HG03095 (cell line): ENCODE measurements around the gene CD8A.

Experiments used
- ATAC-seq: cut with Tn5 transposase; IDR thresholded peaks from one replicate; pipeline ENCODE4 v1.9.1; 2021; ENCODE audit warnings: moderate library complexity; ENCODE audit not compliant: unreplicated experiment

CD8A gene

GRCh38 chr2:86809481-86810121, 18.9 kb upstream of the CD8A start:
- no peak for ATAC-seq

- peak; percentile 91 for ATAC-seq
Measured at GRCh38 chr2:86808315-86809161, 17.8 kb upstream of the CD8A start.

- ATAC-seq = no peak
Measured at GRCh38 chr2:86807468-86808275, 17.0 kb upstream of the CD8A start.

GRCh38 chr2:86807133-86807467, 16.4 kb upstream of the CD8A start:
- ATAC-seq = no peak

GRCh38 chr2:86806059-86806857, 15.5 kb upstream of the CD8A start:
- ATAC-seq = no peak

- ATAC-seq = no peak
Measured at GRCh38 chr2:86800856-86801567, 10.3 kb upstream of the CD8A start.

- no peak for ATAC-seq
Measured at GRCh38 chr2:86794861-86795260, 4.1 kb upstream of the CD8A start.

GRCh38 chr2:86793752-86794151, 3.0 kb upstream of the CD8A start:
- no peak for ATAC-seq

- no peak for ATAC-seq
Measured at GRCh38 chr2:86791573-86791972, 860 bp upstream of the CD8A start.

GRCh38 chr2:86790134-86790675, 508 bp downstream of the CD8A start:
- ATAC-seq = no peak

- no peak for ATAC-seq
Measured at GRCh38 chr2:86789687-86790133, 1.0 kb downstream of the CD8A start.

GRCh38 chr2:86788881-86789686, 1.6 kb downstream of the CD8A start:
- no peak for ATAC-seq

- no peak for ATAC-seq
Measured at GRCh38 chr2:86788165-86788564, 2.5 kb downstream of the CD8A start.

- no peak for ATAC-seq
Measured at GRCh38 chr2:86787736-86788135, 3.0 kb downstream of the CD8A start.

GRCh38 chr2:86786001-86786536, 4.6 kb downstream of the CD8A start:
- no peak for ATAC-seq

GRCh38 chr2:86785456-86785855, 5.3 kb downstream of the CD8A start:
- ATAC-seq = no peak

- peak; percentile 95 for ATAC-seq
Measured at GRCh38 chr2:86783615-86784339, 6.9 kb downstream of the CD8A start.

GRCh38 chr2:86782748-86783147, 8.0 kb downstream of the CD8A start:
- no peak for ATAC-seq
